ENCODE data around the gene ZNF239. TPM values are rescaled to one million over a fixed set of nuclear protein-coding genes. Genes with fewer than 3 reads are reported as not detected.
A peak's percentile ranks its signal among the peaks of the same experiment; 100 is the strongest.

ZNF239 gene
- total RNA-seq (2014; rRNA removed; shearing (Covaris generic); ENCODE audit: low replicate concordance) = 4.7 and 11.9 TPM in 2 replicates

DNA sequence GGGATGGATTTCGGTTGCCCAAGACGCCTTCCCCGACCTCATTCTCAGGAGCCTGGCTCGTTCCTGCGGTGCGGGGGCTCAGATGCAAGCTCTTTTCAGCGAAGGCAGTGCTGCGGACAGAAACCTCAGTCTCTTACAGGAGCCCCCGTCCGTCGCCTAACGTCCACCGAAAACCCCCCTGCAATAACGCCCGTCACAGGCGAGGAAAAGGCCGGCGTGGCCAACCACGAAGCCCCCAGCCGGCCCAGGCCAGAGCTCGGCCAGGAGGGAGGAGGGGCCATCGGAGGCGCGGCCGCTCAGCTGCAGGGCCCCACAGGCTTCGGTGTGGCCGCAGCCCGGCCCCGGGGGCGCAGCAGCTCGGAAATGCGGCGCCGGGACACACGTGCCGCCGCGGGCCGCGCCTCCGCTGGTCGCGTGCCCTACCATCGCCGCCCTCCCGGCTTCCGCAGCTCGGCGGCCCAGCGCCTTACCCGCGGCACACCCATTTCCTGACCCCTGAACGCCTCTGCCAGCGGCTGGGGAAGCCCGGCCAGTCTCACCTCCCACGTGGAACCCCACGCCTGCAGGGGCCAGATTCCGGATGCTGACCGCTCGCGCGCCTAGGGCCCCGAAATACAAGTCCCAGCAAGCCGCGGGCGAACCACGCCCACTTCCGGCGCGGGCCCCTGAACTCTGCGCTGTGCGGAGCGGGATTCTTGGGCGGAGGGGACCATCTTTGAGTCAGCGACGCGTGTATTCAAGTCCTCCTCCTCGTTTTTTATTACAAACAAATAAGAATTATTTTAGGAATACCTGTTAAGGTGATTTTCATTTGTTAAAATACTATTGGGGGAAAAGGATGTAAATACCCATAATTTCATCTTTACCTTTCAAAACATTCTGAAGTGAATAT lies at the start of gene ZNF239:
Gene ZNF239, minus strand, starts transcription at position 616 of the 892 bp plus-strand sequence. CDS start 16,537 bp downstream, outside the sequence.
- no peak within 1 kb of the TSS for H3K27ac ChIP-seq (ENCODE audit: low read length)
- peaks cover 3% of the 10 kb centered on the region; the same call in 1 of the 2 replicates for H3K9me3 ChIP-seq (ENCODE audit: low read length)
- peaks cover 9% of the 10 kb centered on the region; the same call in 1 of the 2 replicates for H3K79me2 ChIP-seq (ENCODE audit: low read length)
- H3K4me3 ChIP-seq (ENCODE audit: low read length) = peak within 1 kb of the TSS; percentile 68
- H3K36me3 ChIP-seq (ENCODE audit: insufficient read depth, low read length) = no peaks in the 10 kb centered on the region; the same call in 1 of the 2 replicates
- H4K20me1 ChIP-seq (ENCODE audit: insufficient read depth, low read depth, low read length) = no peaks in the 10 kb centered on the region
- peak; percentile 90 for DNase-seq
- H3K27me3 ChIP-seq (ENCODE audit: low read length) = no peaks in the 10 kb centered on the region
- H3K4me2 ChIP-seq (ENCODE audit: low read depth, low read length, poor library complexity, severe bottlenecking) = peak within 1 kb of the TSS; percentile 66
- H3K9me2 ChIP-seq (replicated peaks; ENCODE audit: insufficient read depth, low read length) = no peaks in the 10 kb centered on the region
- H3K9ac ChIP-seq (ENCODE audit: low read length) = peak within 1 kb of the TSS; percentile 68
- H2AFZ ChIP-seq (ENCODE audit: low read length) = peak within 1 kb of the TSS; percentile 6; the same call in 1 of the 2 replicates
- peaks cover 10% of the 10 kb centered on the region for H3K4me1 ChIP-seq (ENCODE audit: low read length)

- H3K4me3 ChIP-seq (ENCODE audit: low read length) = no peak overlapping the region
- no peak for DNase-seq
- no peak overlapping the region for H3K27ac ChIP-seq (ENCODE audit: low read length)
- peaks cover 4% of the 10 kb centered on the region; the same call in 1 of the 2 replicates for H3K36me3 ChIP-seq (ENCODE audit: insufficient read depth, low read length)
- no peak overlapping the region for H3K9ac ChIP-seq (ENCODE audit: low read length)
- H3K4me1 ChIP-seq (ENCODE audit: low read length) = no peaks in the 10 kb centered on the region
- no peaks in the 10 kb centered on the region for H4K20me1 ChIP-seq (ENCODE audit: insufficient read depth, low read depth, low read length)
- peaks cover 12% of the 10 kb centered on the region for H3K9me3 ChIP-seq (ENCODE audit: low read length)
- no peak overlapping the region for H2AFZ ChIP-seq (ENCODE audit: low read length)
- H3K4me2 ChIP-seq (ENCODE audit: low read depth, low read length, poor library complexity, severe bottlenecking) = no peak overlapping the region
- H3K27me3 ChIP-seq (ENCODE audit: low read length) = no peaks in the 10 kb centered on the region
- H3K9me2 ChIP-seq (replicated peaks; ENCODE audit: insufficient read depth, low read length) = no peaks in the 10 kb centered on the region
- no peaks in the 10 kb centered on the region for H3K79me2 ChIP-seq (ENCODE audit: low read length)
These were observed 48.9 kb upstream of the ZNF239 start for GRCh38 chr10:43623351-43623750.

DNA sequence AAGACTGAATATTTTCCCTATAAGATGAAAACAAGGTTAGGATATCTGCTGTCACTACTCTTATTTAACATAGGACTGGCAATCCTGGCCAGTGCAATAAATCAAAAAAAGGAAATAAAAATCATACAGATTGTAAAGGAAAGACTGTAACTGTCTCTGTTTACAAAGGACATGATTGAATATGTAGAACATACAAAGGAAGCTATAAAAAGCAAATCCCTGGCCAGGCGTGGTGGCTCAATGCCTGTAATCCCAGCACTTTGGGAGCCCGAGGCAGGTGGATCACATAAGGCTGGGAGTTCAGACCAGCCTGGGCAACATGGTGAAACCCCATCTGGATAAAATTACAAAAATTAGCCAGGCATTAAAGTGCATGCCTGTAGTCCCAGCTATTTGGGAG lies 47.6 kb upstream of the ZNF239 start:
- no peaks in the 10 kb centered on the region for H3K79me2 ChIP-seq (ENCODE audit: low read length)
- H3K9me2 ChIP-seq (replicated peaks; ENCODE audit: insufficient read depth, low read length) = no peaks in the 10 kb centered on the region
- no peaks in the 10 kb centered on the region for H3K27me3 ChIP-seq (ENCODE audit: low read length)
- peaks cover 7% of the 10 kb centered on the region for H3K36me3 ChIP-seq (ENCODE audit: insufficient read depth, low read length)
- peaks cover 21% of the 10 kb centered on the region for H3K9me3 ChIP-seq (ENCODE audit: low read length)
- no peak overlapping the region for H3K4me3 ChIP-seq (ENCODE audit: low read length)
- no peak overlapping the region for H3K27ac ChIP-seq (ENCODE audit: low read length)
- no peaks in the 10 kb centered on the region for H3K4me1 ChIP-seq (ENCODE audit: low read length)
- DNase-seq = no peak
- H3K4me2 ChIP-seq (ENCODE audit: low read depth, low read length, poor library complexity, severe bottlenecking) = no peak overlapping the region
- H2AFZ ChIP-seq (ENCODE audit: low read length) = no peak overlapping the region
- H3K9ac ChIP-seq (ENCODE audit: low read length) = no peak overlapping the region
- H4K20me1 ChIP-seq (ENCODE audit: insufficient read depth, low read depth, low read length) = no peaks in the 10 kb centered on the region

- no peak overlapping the region for H3K4me3 ChIP-seq (ENCODE audit: low read length)
- H3K27ac ChIP-seq (ENCODE audit: low read length) = no peak overlapping the region
- no peaks in the 10 kb centered on the region for H3K79me2 ChIP-seq (ENCODE audit: low read length)
- no peak overlapping the region for H3K4me2 ChIP-seq (ENCODE audit: low read depth, low read length, poor library complexity, severe bottlenecking)
- H3K9me3 ChIP-seq (ENCODE audit: low read length) = peaks cover 39% of the 10 kb centered on the region
- H3K27me3 ChIP-seq (ENCODE audit: low read length) = no peaks in the 10 kb centered on the region
- no peak overlapping the region for H3K9ac ChIP-seq (ENCODE audit: low read length)
- H2AFZ ChIP-seq (ENCODE audit: low read length) = no peak overlapping the region
- H3K9me2 ChIP-seq (replicated peaks; ENCODE audit: insufficient read depth, low read length) = no peaks in the 10 kb centered on the region
- no peaks in the 10 kb centered on the region for H3K4me1 ChIP-seq (ENCODE audit: low read length)
- DNase-seq = no peak
- H3K36me3 ChIP-seq (ENCODE audit: insufficient read depth, low read length) = peaks cover 32% of the 10 kb centered on the region
- no peaks in the 10 kb centered on the region for H4K20me1 ChIP-seq (ENCODE audit: insufficient read depth, low read depth, low read length)
These were observed 45.0 kb upstream of the ZNF239 start for GRCh38 chr10:43619368-43619767.

DNA sequence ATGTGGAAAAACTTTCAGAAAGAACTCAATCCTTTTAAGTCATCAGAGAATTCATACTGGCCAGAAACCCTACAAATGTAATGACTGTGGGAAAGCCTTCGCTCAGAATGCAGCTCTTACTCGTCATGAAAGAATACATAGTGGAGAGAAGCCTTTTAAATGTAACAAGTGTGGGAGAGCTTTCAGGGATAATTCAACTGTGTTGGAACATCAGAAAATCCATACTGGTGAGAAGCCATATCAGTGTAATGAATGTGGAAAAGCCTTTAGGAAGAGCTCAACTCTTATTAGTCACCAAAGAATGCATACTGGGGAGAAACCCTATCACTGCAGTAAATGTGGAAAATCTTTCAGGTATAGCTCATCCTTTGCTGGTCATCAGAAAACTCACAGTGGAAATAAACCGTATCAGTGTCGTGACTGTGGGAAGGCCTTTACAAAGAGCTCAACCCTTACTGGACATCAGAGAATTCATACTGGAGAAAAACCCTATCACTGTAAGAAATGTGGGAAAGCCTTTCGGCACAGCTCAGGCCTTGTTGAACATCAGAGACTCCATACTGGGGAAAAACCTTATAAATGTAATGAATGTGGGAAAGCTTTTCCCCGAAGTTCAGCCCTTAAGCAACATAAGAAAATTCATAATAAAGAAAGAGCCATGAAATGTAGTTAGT lies 42.4 kb upstream of the ZNF239 start:
- peaks cover 3% of the 10 kb centered on the region; the same call in 1 of the 2 replicates for H3K79me2 ChIP-seq (ENCODE audit: low read length)
- no peak overlapping the region for H3K4me3 ChIP-seq (ENCODE audit: low read length)
- H3K27ac ChIP-seq (ENCODE audit: low read length) = no peak overlapping the region
- no peaks in the 10 kb centered on the region for H4K20me1 ChIP-seq (ENCODE audit: insufficient read depth, low read depth, low read length)
- no peaks in the 10 kb centered on the region for H3K27me3 ChIP-seq (ENCODE audit: low read length)
- peaks cover 58% of the 10 kb centered on the region for H3K36me3 ChIP-seq (ENCODE audit: insufficient read depth, low read length)
- no peak for DNase-seq
- no peak overlapping the region for H3K9ac ChIP-seq (ENCODE audit: low read length)
- no peaks in the 10 kb centered on the region for H3K4me1 ChIP-seq (ENCODE audit: low read length)
- H3K9me3 ChIP-seq (ENCODE audit: low read length) = peaks cover 57% of the 10 kb centered on the region
- H2AFZ ChIP-seq (ENCODE audit: low read length) = no peak overlapping the region
- H3K4me2 ChIP-seq (ENCODE audit: low read depth, low read length, poor library complexity, severe bottlenecking) = no peak overlapping the region
- H3K9me2 ChIP-seq (replicated peaks; ENCODE audit: insufficient read depth, low read length) = no peaks in the 10 kb centered on the region

- Histone ChIP-seq H3K9me2 (replicated peaks; ENCODE audit: insufficient read depth, low read length) (no peaks in the 10 kb centered on the region), H3K27me3 (ENCODE audit: low read length) (no peaks in the 10 kb centered on the region), H3K4me2 (ENCODE audit: low read depth, low read length, poor library complexity, severe bottlenecking) (no peak overlapping the region), H3K79me2 (ENCODE audit: low read length) (peaks cover 17% of the 10 kb centered on the region), H3K36me3 (ENCODE audit: insufficient read depth, low read length) (peaks cover 70% of the 10 kb centered on the region), H3K27ac (ENCODE audit: low read length) (no peak overlapping the region), H3K4me1 (ENCODE audit: low read length) (peaks cover 16% of the 10 kb centered on the region), H3K9me3 (ENCODE audit: low read length) (peaks cover 31% of the 10 kb centered on the region), H3K9ac (ENCODE audit: low read length) (no peak overlapping the region), H4K20me1 (ENCODE audit: insufficient read depth, low read depth, low read length) (no peaks in the 10 kb centered on the region), H2AFZ (ENCODE audit: low read length) (no peak overlapping the region), H3K4me3 (ENCODE audit: low read length) (no peak overlapping the region)
- DNase-seq = peak; percentile 22
These were observed 36.2 kb upstream of the ZNF239 start for GRCh38 chr10:43610636-43611035.

DNA sequence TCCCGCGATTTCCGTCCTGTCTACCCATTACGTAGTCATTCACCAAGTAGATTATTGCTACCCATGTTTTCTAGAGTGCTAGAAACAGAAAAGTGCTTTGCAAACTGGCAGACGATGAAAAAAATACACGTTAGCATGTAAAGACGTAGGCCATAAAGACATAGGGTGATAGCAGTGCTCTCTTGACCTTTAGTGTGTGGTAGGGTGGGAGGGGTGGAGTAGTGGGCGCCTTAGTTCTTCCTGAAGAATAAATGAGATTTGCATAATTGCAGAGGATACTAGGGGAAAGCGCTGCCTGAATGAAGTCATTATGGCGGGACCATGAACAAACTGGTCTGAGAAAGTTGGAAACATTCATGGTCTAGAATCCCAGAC lies 32.8 kb upstream of the ZNF239 start:
- Histone ChIP-seq H3K36me3 (ENCODE audit: insufficient read depth, low read length) (peaks cover 37% of the 10 kb centered on the region), H3K4me3 (ENCODE audit: low read length) (peak overlapping the region; percentile 73), H3K27ac (ENCODE audit: low read length) (no peak overlapping the region), H3K27me3 (ENCODE audit: low read length) (no peaks in the 10 kb centered on the region), H3K9ac (ENCODE audit: low read length) (peak overlapping the region; percentile 80), H3K4me2 (ENCODE audit: low read depth, low read length, poor library complexity, severe bottlenecking) (peak overlapping the region; percentile 74), H4K20me1 (ENCODE audit: insufficient read depth, low read depth, low read length) (no peaks in the 10 kb centered on the region), H3K4me1 (ENCODE audit: low read length) (peaks cover 16% of the 10 kb centered on the region), H3K9me3 (ENCODE audit: low read length) (peaks cover 12% of the 10 kb centered on the region), H3K9me2 (replicated peaks; ENCODE audit: insufficient read depth, low read length) (no peaks in the 10 kb centered on the region), H3K79me2 (ENCODE audit: low read length) (peaks cover 14% of the 10 kb centered on the region), H2AFZ (ENCODE audit: low read length) (peak overlapping the region; percentile 69; the same call in 1 of the 2 replicates)
- DNase-seq = no peak

Data from Karpas-422 (cell line).